HCT116 (cell line): ENCODE data around the gene WDR62.

Source experiments
- CEBPB ChIP-seq: IDR thresholded peaks from 2 replicates; pipeline ENCODE4 v1.6.1; 2012; ENCODE audit warnings: low read depth
- CTCF ChIP-seq, 3 experiments: fragments of 200-600 bp in 1 of 3; sonication (generic) in 1 of 3; IDR thresholded peaks in 2 of 3; conservative IDR thresholded peaks in 1 of 3; 2 replicates each; pipeline ENCODE4 v1.5.1; 2012 to 2017; ENCODE audit warnings: low read depth in 2 of 3, low read length in 2 of 3, antibody characterized with exemption in 1 of 3, borderline replicate concordance in 1 of 3, control low read depth in 1 of 3, mild to moderate bottlenecking in 1 of 3, mixed read lengths in 1 of 3, mixed run types in 1 of 3, moderate library complexity in 1 of 3; ENCODE audit not compliant: insufficient read depth in 1 of 3
- RAD21 ChIP-seq: IDR thresholded peaks from 2 replicates; pipeline ENCODE4 v1.6.1; 2012; ENCODE audit warnings: low read depth, mild to moderate bottlenecking
- YY1 ChIP-seq: IDR thresholded peaks from 2 replicates; pipeline ENCODE4 v1.6.1; 2011; ENCODE audit warnings: low read length, low read depth, moderate library complexity, mild to moderate bottlenecking; ENCODE audit not compliant: insufficient replicate concordance; ENCODE audit errors: extremely low read depth

GRCh38 chr19:36142496-36142895 lies 87.8 kb downstream of the WDR62 start:
- TF ChIP-seq RAD21 (no peak), CEBPB (no peak), YY1 (no peak), CTCF (IDR thresholded peaks at IDR 0.05 in 2 of 3, conservative IDR thresholded peaks at IDR 0.05 in 1 of 3; ENCODE audit: borderline replicate concordance in 1 of 3, insufficient read depth in 1 of 3, low read depth in 2 of 3, low read length in 2 of 3) (no peak)
